PC-9 (cell line): ENCODE data around the gene CALB2.

Experiments used
- EZH2 ChIP-seq: fragments of 200-600 bp; sonication (generic); IDR thresholded peaks from 2 replicates; pipeline ENCODE4 v1.8.0; 2017; ENCODE audit warnings: antibody characterized with exemption, low read depth
- TF ChIP-seq, protein P1 (sequence below): fragments of 200-600 bp; sonication (generic); conservative IDR thresholded peaks from 2 replicates; pipeline ENCODE4 v1.6.1; 2017; ENCODE audit warnings: mixed run types, antibody characterized with exemption, mild to moderate bottlenecking, moderate library complexity

DNA sequence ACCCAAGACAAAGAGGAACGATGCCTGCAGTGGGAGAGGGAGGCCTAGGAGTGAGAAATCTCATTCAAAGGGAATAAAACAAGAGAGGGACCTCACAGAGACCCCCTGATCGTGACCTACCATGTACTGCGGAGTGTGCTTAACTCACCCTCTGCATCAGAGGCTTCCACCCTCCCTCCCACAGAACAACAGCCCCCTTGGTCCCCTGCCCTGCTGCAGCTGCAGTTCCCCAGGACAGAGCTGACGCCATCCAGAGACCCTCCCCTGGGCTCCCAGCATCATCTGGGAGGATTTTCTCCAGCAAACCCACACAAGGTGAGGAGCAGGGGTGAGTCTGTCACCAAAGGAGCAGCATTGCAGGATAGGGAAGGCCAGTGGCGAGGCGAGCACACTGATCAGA, 43.5 kb downstream of the CALB2 start:
- TF ChIP-seq, protein P1, sequence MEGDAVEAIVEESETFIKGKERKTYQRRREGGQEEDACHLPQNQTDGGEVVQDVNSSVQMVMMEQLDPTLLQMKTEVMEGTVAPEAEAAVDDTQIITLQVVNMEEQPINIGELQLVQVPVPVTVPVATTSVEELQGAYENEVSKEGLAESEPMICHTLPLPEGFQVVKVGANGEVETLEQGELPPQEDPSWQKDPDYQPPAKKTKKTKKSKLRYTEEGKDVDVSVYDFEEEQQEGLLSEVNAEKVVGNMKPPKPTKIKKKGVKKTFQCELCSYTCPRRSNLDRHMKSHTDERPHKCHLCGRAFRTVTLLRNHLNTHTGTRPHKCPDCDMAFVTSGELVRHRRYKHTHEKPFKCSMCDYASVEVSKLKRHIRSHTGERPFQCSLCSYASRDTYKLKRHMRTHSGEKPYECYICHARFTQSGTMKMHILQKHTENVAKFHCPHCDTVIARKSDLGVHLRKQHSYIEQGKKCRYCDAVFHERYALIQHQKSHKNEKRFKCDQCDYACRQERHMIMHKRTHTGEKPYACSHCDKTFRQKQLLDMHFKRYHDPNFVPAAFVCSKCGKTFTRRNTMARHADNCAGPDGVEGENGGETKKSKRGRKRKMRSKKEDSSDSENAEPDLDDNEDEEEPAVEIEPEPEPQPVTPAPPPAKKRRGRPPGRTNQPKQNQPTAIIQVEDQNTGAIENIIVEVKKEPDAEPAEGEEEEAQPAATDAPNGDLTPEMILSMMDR: no peak
- no peak for TF ChIP-seq EZH2
